Tibial artery (tissue), 4 donors: ENCODE measurements around the gene PACSIN3.

ENCODE experiments used
- DNase-seq, 2 donors: peaks; one replicate each; pipeline ENCODE4 v3.0.0-alpha.2; 2019
- H3K27ac ChIP-seq, 2 donors: fragments of 200-600 bp; sonication (generic) in 1 of 2; 1 replicate in 1 of 2; 2 replicates in 1 of 2; pipeline ENCODE4 v1.5.1; 2018 to 2019; ENCODE audit warnings: mild to moderate bottlenecking in 1 of 2
- H3K27me3 ChIP-seq, 2 donors: fragments of 200-600 bp; sonication (generic) in 1 of 2; one replicate each; pipeline versions ENCODE4 v1.5.1 to v1.6.0; 2016 to 2019
- H3K36me3 ChIP-seq, 3 donors: fragments of 200-600 bp; sonication (generic) in 2 of 3; one replicate each; pipeline ENCODE4 v1.5.1; 2016 to 2019; ENCODE audit warnings: mild to moderate bottlenecking in 2 of 3
- H3K4me1 ChIP-seq, 4 donors: fragments of 200-600 bp; sonication (generic) in 2 of 4; 1 replicate in 3 of 4; 2 replicates in 1 of 4; pipeline ENCODE4 v1.5.1; 2016 to 2019
- H3K4me3 ChIP-seq, 2 donors: fragments of 200-600 bp; sonication (generic) in 1 of 2; 1 replicate in 1 of 2; 2 replicates in 1 of 2; pipeline ENCODE4 v1.5.1; 2018 to 2019; ENCODE audit warnings: mild to moderate bottlenecking in 2 of 2
- H3K9me3 ChIP-seq, 3 donors: fragments of 200-600 bp; sonication (generic) in 1 of 3; one replicate each; pipeline ENCODE4 v1.5.1; 2016 to 2019
- intact Hi-C: fragments of 100-400 bp; cut with DNase I; formaldehyde crosslinking; loops from one replicate; pipeline ENCODE4 v1.15.0; 2023; ENCODE audit warnings: low total_unique reads
- TF ChIP-seq, protein P1 (sequence below), 2 experiments: fragments of 200-600 bp in 1 of 2; fragments of 450-650 bp in 1 of 2; IDR thresholded peaks; one replicate each; pipeline ENCODE4 v1.5.1; 2017 to 2019; ENCODE audit warnings: antibody characterized with exemption in 2 of 2, mild to moderate bottlenecking in 1 of 2, moderate library complexity in 1 of 2

The PACSIN3 gene

GRCh38 chr11:47158242-47158641 is 28.0 kb downstream of the PACSIN3 start:
- Histone ChIP-seq H3K27me3 (no peaks in the 10 kb centered on the region), H3K27ac (no peak overlapping the region), H3K36me3 (peaks cover 0 to 55% (median 16%) of the 10 kb centered on the region in 3 donors), H3K4me1 (peaks cover 0 to 9% (median 6%) of the 10 kb centered on the region in 4 donors), H3K4me3 (no peak overlapping the region), H3K9me3 (no peaks in the 10 kb centered on the region)
- DNase-seq: no peak
- intact Hi-C loops: no loop called here
- TF ChIP-seq, protein P1, sequence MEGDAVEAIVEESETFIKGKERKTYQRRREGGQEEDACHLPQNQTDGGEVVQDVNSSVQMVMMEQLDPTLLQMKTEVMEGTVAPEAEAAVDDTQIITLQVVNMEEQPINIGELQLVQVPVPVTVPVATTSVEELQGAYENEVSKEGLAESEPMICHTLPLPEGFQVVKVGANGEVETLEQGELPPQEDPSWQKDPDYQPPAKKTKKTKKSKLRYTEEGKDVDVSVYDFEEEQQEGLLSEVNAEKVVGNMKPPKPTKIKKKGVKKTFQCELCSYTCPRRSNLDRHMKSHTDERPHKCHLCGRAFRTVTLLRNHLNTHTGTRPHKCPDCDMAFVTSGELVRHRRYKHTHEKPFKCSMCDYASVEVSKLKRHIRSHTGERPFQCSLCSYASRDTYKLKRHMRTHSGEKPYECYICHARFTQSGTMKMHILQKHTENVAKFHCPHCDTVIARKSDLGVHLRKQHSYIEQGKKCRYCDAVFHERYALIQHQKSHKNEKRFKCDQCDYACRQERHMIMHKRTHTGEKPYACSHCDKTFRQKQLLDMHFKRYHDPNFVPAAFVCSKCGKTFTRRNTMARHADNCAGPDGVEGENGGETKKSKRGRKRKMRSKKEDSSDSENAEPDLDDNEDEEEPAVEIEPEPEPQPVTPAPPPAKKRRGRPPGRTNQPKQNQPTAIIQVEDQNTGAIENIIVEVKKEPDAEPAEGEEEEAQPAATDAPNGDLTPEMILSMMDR (IDR thresholded peaks at IDR 0.05): no peak

GRCh38 chr11:47157805-47158204 is 28.4 kb downstream of the PACSIN3 start:
- intact Hi-C loops: no loop called here
- no peak for DNase-seq
- TF ChIP-seq, protein P1 (IDR thresholded peaks at IDR 0.05): no peak
- Histone ChIP-seq H3K9me3 (no peaks in the 10 kb centered on the region), H3K36me3 (peaks cover 0 to 52% (median 16%) of the 10 kb centered on the region in 3 donors), H3K4me1 (peaks cover 0 to 13% (median 8%) of the 10 kb centered on the region in 4 donors), H3K27ac (no peak overlapping the region), H3K27me3 (no peaks in the 10 kb centered on the region), H3K4me3 (no peak overlapping the region)

DNA sequence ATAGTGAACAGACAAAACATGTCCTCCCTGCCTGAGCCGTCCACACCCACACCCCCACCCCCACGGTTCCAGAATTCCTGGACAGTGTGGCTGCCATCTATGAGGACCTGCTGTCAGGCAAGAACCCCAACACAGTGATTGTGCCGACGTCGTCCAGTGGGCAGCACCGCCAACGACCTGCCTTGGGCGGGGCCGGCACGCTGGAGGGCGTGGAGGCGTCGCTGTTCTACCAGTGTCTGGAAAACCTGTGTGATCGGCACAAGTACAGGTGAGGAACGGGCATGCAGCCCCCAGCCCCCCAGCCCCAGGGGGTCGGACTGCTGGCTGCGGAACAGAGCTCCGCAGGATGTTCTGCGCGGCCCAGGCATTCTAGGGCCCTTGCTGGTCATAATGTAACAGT is 29.3 kb downstream of the PACSIN3 start:
- Histone ChIP-seq H3K4me3 (no peak overlapping the region), H3K36me3 (peaks cover 0 to 47% (median 16%) of the 10 kb centered on the region in 3 donors), H3K27ac (no peak overlapping the region), H3K27me3 (no peaks in the 10 kb centered on the region), H3K9me3 (no peaks in the 10 kb centered on the region), H3K4me1 (peaks cover 0 to 15% (median 7%) of the 10 kb centered on the region in 4 donors)
- intact Hi-C loops: no loop called here
- DNase-seq: no peak
- TF ChIP-seq, protein P1 (IDR thresholded peaks at IDR 0.05): no peak

- DNase-seq: no peak
- no peaks in the 10 kb centered on the region for H3K27me3 ChIP-seq
- H3K4me3 ChIP-seq: no peak overlapping the region
- peaks cover 0 to 46% (median 16%) of the 10 kb centered on the region in 3 donors for H3K36me3 ChIP-seq
- no peaks in the 10 kb centered on the region for H3K9me3 ChIP-seq
- H3K27ac ChIP-seq: no peak overlapping the region
- peaks cover 0 to 13% (median 4%) of the 10 kb centered on the region in 4 donors for H3K4me1 ChIP-seq
- TF ChIP-seq, protein P1 (IDR thresholded peaks at IDR 0.05): no peak
- intact Hi-C loops: no loop called here
Measured at GRCh38 chr11:47156333-47156732, 29.9 kb downstream of the PACSIN3 start.

- Histone ChIP-seq H3K4me3 (no peak overlapping the region), H3K9me3 (no peaks in the 10 kb centered on the region), H3K27ac (no peak overlapping the region), H3K36me3 (peaks cover 0 to 46% (median 16%) of the 10 kb centered on the region in 3 donors), H3K27me3 (no peaks in the 10 kb centered on the region), H3K4me1 (peaks cover 0 to 9% (median 4%) of the 10 kb centered on the region in 4 donors)
- TF ChIP-seq, protein P1 (IDR thresholded peaks at IDR 0.05): no peak
- no peak for DNase-seq
- intact Hi-C loops: no loop called here
Measured at GRCh38 chr11:47155879-47156278, 30.4 kb downstream of the PACSIN3 start.
